ENCODE data around the gene B4GALNT3. TPM values are rescaled to one million over a fixed set of nuclear protein-coding genes. Genes with fewer than 3 reads are reported as not detected.

B4GALNT3 gene
- total RNA-seq, 1 experiment from 2014 or later: 23.3 TPM

DNA sequence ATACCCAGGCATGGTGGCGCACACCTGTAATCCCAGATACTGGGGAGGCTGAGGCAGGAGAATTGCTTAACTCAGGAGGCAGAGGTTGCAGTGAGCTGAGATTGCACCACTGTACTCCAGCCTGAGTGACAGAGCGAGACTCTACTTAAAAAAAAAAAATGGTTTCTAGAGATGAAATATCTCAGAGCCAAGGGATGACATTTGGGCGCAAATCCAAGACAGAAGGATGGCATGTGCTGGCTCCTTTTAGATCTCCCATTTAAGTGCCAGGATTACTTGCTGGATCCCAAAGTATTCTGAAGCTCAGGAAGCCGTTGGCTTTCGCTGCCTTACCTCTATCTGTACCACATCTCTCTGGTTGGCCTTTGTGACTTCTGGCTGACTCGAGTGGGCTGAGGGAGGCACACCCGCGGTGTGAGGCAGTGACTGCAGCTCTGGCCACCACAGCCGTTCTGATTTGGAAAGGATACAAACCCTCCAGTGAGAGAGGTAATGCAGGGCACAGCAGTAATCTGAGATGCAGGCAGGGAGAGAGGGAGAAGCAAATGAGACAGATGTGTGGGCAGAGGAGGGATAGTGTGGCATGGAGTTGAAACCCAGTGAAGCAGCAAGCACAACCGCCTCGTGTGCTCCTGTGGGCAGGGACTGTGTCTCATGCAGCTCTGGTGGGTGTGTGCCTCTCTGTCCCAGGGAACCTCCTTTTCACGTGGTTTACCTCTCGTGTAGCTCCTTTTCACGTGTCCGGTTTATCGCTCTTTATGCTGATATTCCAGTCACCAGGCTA lies 4.9 kb downstream of the B4GALNT3 start:
- Histone ChIP-seq H4K20me1 (ENCODE audit: control insufficient read depth, insufficient read depth, insufficient read length) (no peaks in the 10 kb centered on the region), H2BK120ac (ENCODE audit: low read depth, low read length, poor library complexity, severe bottlenecking) (no peak overlapping the region), H3K4me1 (ENCODE audit: insufficient read depth, low read length) (0 out of 2 replicates have a peak, but pooled peaks cover 4% of the 10 kb centered on the region), H3T11ph (ENCODE audit: low read length) (no peak overlapping the region), H3K23me2 (ENCODE audit: insufficient read length, low read depth, low read length, poor library complexity, severe bottlenecking) (peaks cover 7% of the 10 kb centered on the region), H4K5ac (ENCODE audit: insufficient read length, low read depth, low read length) (no peak overlapping the region), H3K27ac (ENCODE audit: insufficient read length, low read depth, low read length) (no peak overlapping the region), H2BK20ac (ENCODE audit: low read depth, low read length, poor library complexity, severe bottlenecking) (no peak overlapping the region), H4K91ac (ENCODE audit: insufficient read length, low read depth, low read length) (no peak overlapping the region), H3K23ac (ENCODE audit: insufficient read length, low read depth, low read length) (peak overlapping the region; percentile 76), H3K4me2 (ENCODE audit: insufficient read depth, insufficient read length, low read length) (no peak overlapping the region), H2BK15ac (ENCODE audit: low read depth, low read length) (no peak overlapping the region), H2AFZ (ENCODE audit: low read length) (no peak overlapping the region), H4K8ac (replicated peaks; ENCODE audit: insufficient read length, low read depth, low read length) (no peak overlapping the region), H2BK5ac (ENCODE audit: insufficient read length, low read length) (no peak overlapping the region), H3K9ac (ENCODE audit: extremely low read depth, insufficient read length, low read length) (no peak overlapping the region), H3K14ac (ENCODE audit: insufficient read depth, low read length) (no peak overlapping the region; the same call in 1 of the 2 replicates), H3K79me1 (ENCODE audit: insufficient read depth, low read depth, low read length, poor library complexity, severe bottlenecking) (no peaks in the 10 kb centered on the region), H3K4ac (ENCODE audit: low read depth, low read length) (no peak overlapping the region), H3K27me3 (ENCODE audit: insufficient read depth, low read length) (peaks cover 5% of the 10 kb centered on the region; the same call in 1 of the 2 replicates), H3K56ac (ENCODE audit: insufficient read length, low read depth, low read length) (no peak overlapping the region), H3K18ac (ENCODE audit: insufficient read length, low read depth, low read length) (no peak overlapping the region), H3K79me2 (ENCODE audit: insufficient read depth, low read length) (no peaks in the 10 kb centered on the region), H2BK12ac (ENCODE audit: insufficient read length, low read depth, low read length) (no peak overlapping the region), H3K9me3 (ENCODE audit: control insufficient read depth, low read depth, low read length) (no peaks in the 10 kb centered on the region), H2AK5ac (ENCODE audit: insufficient read length, low read length) (no peak overlapping the region)
- DNase-seq: no peak
- H3K4me1 Mint-ChIP-seq: peaks cover 23 to 26% of the 10 kb centered on the region in 2 experiments
- no peak for TF ChIP-seq CTCF (conservative IDR thresholded peaks at IDR 0.05)
- H3K9me3 Mint-ChIP-seq: no peaks in the 10 kb centered on the region
- no CpG with 5 or more reads among the region's 16 CpGs for WGBS (ENCODE audit: extremely low coverage, insufficient read length, low lambda C conversion rate)
- H3K27ac Mint-ChIP-seq: peak overlapping the region in 1 of 3 experiments; percentile 58; a peak in 1 of 7 replicates
- peaks cover 18% of the 10 kb centered on the region for H3K27me3 Mint-ChIP-seq (ENCODE audit: low read depth)
- peaks cover 5 to 11% (median 7%) of the 10 kb centered on the region in 3 experiments; a peak in 3 of 7 replicates for H3K36me3 Mint-ChIP-seq (ENCODE audit: insufficient read depth in 1 of 3, low read depth in 3 of 3)
- H3K4me3 Mint-ChIP-seq: no peak overlapping the region

Measured in H9 (cell line).